ENCODE data around the gene TNFAIP8. TPM values are rescaled to one million over a fixed set of nuclear protein-coding genes. Genes with fewer than 3 reads are reported as not detected.

The TNFAIP8 gene
- total and polyA plus RNA-seq, 2 donors (not counting 1 experiment from before 2014, with no cell fraction given), result 67.3 to 109 TPM

DNA sequence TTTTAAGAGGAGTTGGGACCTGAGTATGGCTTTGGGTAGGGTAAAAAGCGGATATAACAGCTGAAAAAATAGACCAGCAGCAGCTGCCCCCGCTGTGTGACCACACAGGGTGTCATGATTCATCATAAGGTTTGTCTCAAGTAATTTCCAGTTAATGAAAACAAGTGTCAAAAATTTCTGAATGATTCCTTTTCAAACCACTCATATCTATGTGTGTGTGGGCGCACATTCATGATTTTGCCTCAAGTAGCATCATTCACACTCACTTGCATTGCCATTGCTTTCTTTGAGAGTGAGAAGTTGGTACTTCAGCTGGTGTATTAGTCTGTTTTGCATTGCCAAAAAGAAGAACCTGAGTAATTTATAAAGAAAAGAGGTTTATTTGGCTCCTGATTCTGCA lies 12.1 kb upstream of the TNFAIP8 start:
- Mint-ChIP-seq H3K27ac (peak overlapping the region; percentile 95), H3K4me3 (peak overlapping the region; percentile 50), H3K4me1 (peaks cover 94% of the 10 kb centered on the region), H3K27me3 (no peaks in the 10 kb centered on the region), H3K9me3 (ENCODE audit: insufficient read depth) (no peaks in the 10 kb centered on the region)
- no peak overlapping the region for H2AFZ ChIP-seq (ENCODE audit: insufficient read depth, low read depth, low read length, poor library complexity, severe bottlenecking)
- H3K27me3 ChIP-seq (replicated peaks in 1 of 4; ENCODE audit: control extremely low read depth in 1 of 4, control insufficient read depth in 3 of 4, insufficient read depth in 4 of 4, low read length in 3 of 4), result no peaks in the 10 kb centered on the region
- 0% methylated on average over 1 of the region's 3 CpGs for WGBS (ENCODE audit: insufficient coverage)
- peak overlapping the region; percentile 75 for H3K4me2 ChIP-seq (replicated peaks; ENCODE audit: low read depth, low read length, poor library complexity, severe bottlenecking)
- POLR2A ChIA-PET, result interaction anchor here (0.6 to 2.8 kb wide), 7 partner anchors 9 to 325 kb away, joined by 3 to 14 read pairs (median 3); partner anchors contain the start of genes DMXL1 and TNFAIP8
- peak overlapping the region; percentile 7 for H3K9ac ChIP-seq (ENCODE audit: low read length)
- H3K79me2 ChIP-seq (ENCODE audit: control insufficient read depth, insufficient read depth, low read length), result peaks cover 89% of the 10 kb centered on the region
- peak overlapping the region; percentile 87 to 91 for H3K27ac ChIP-seq (ENCODE audit: low read length in 2 of 2)
- H3K36me3 ChIP-seq (replicated peaks in 1 of 2; ENCODE audit: control extremely low read depth in 1 of 2, control insufficient read depth in 1 of 2, extremely low read depth in 1 of 2, insufficient read depth in 2 of 2, low read length in 1 of 2), result peaks cover 0 to 13% of the 10 kb centered on the region in 2 experiments
- H3K4me1 ChIP-seq (ENCODE audit: control insufficient read depth in 2 of 2, insufficient read depth in 2 of 2, low read length in 2 of 2), result peaks cover 95% of the 10 kb centered on the region in 2 donors
- no peak overlapping the region for H3K4me3 ChIP-seq (ENCODE audit: control extremely low read depth in 1 of 5, extremely low read depth in 1 of 5, insufficient read depth in 1 of 5, low read depth in 2 of 5, low read length in 4 of 5)
- TF ChIP-seq EZH2 (IDR thresholded peaks at IDR 0.05; ENCODE audit: borderline replicate concordance, insufficient read depth, low read depth, low read length, poor library complexity, severe bottlenecking), result no peak
- TF ChIP-seq, protein P1, sequence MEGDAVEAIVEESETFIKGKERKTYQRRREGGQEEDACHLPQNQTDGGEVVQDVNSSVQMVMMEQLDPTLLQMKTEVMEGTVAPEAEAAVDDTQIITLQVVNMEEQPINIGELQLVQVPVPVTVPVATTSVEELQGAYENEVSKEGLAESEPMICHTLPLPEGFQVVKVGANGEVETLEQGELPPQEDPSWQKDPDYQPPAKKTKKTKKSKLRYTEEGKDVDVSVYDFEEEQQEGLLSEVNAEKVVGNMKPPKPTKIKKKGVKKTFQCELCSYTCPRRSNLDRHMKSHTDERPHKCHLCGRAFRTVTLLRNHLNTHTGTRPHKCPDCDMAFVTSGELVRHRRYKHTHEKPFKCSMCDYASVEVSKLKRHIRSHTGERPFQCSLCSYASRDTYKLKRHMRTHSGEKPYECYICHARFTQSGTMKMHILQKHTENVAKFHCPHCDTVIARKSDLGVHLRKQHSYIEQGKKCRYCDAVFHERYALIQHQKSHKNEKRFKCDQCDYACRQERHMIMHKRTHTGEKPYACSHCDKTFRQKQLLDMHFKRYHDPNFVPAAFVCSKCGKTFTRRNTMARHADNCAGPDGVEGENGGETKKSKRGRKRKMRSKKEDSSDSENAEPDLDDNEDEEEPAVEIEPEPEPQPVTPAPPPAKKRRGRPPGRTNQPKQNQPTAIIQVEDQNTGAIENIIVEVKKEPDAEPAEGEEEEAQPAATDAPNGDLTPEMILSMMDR (IDR thresholded peaks at IDR 0.05), result no peak
- ATAC-seq (ENCODE audit: low read depth) (peak; percentile 10), DNase-seq (no peak)
- CTCF ChIA-PET, result interaction anchor here (0.7 to 20.0 kb wide), 7 partner anchors 16 to 356 kb away, joined by 3 to 209 read pairs (median 6); partner anchors contain the start of genes DTWD2 and TNFAIP8
- H4K20me1 ChIP-seq (ENCODE audit: control insufficient read depth, insufficient read depth, low read length, poor library complexity, severe bottlenecking), result peaks cover 16% of the 10 kb centered on the region
- intact Hi-C loops (cut with micrococcal nuclease), result loop anchor here (5.0 kb wide), 3 partner anchors 36 to 356 kb away; partner anchors contain the start of genes DMXL1 and DTWD2
- peaks cover 0 to 10% (median 0%) of the 10 kb centered on the region in 3 donors for H3K9me3 ChIP-seq (ENCODE audit: control extremely low read depth in 1 of 3, control insufficient read depth in 2 of 3, insufficient read depth in 1 of 3, low read length in 2 of 3)

DNA sequence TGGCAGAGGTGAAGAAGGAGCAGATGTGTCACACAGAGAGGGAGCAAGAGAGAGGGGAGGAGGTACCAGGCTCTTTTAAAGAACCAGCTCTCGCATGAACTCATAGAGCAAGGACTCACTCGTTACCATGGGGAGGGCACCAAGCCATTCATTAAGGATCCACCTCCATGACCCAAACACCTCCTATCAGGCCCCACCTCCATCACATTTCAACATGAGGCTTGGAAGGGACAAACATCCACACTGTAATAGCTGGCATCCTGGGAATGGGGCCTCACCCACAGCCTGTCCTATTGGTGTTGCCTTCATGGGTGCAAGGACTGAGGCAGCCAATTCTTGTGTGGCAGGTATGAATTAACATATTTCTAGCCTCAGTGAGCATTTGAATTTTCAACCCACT lies 11.6 kb upstream of the TNFAIP8 start:
- H3K9me3 Mint-ChIP-seq (ENCODE audit: insufficient read depth), result no peaks in the 10 kb centered on the region
- Histone ChIP-seq H3K4me2 (replicated peaks; ENCODE audit: low read depth, low read length, poor library complexity, severe bottlenecking) (peak overlapping the region; percentile 75), H3K4me1 (ENCODE audit: control insufficient read depth in 2 of 2, insufficient read depth in 2 of 2, low read length in 2 of 2) (peaks cover 95% of the 10 kb centered on the region in 2 donors), H3K9ac (ENCODE audit: low read length) (peak overlapping the region; percentile 7), H3K36me3 (replicated peaks in 1 of 2; ENCODE audit: control extremely low read depth in 1 of 2, control insufficient read depth in 1 of 2, extremely low read depth in 1 of 2, insufficient read depth in 2 of 2, low read length in 1 of 2) (peaks cover 0 to 13% of the 10 kb centered on the region in 2 experiments), H2AFZ (ENCODE audit: insufficient read depth, low read depth, low read length, poor library complexity, severe bottlenecking) (no peak overlapping the region), H4K20me1 (ENCODE audit: control insufficient read depth, insufficient read depth, low read length, poor library complexity, severe bottlenecking) (peaks cover 16% of the 10 kb centered on the region), H3K4me3 (ENCODE audit: control extremely low read depth in 1 of 5, extremely low read depth in 1 of 5, insufficient read depth in 1 of 5, low read depth in 2 of 5, low read length in 4 of 5) (peak overlapping the region in 1 of 5 experiments; percentile 9), H3K27me3 (replicated peaks in 1 of 4; ENCODE audit: control extremely low read depth in 1 of 4, control insufficient read depth in 3 of 4, insufficient read depth in 4 of 4, low read length in 3 of 4) (no peaks in the 10 kb centered on the region), H3K79me2 (ENCODE audit: control insufficient read depth, insufficient read depth, low read length) (peaks cover 89% of the 10 kb centered on the region), H3K27ac (ENCODE audit: low read length in 2 of 2) (peak overlapping the region; percentile 87 to 91), H3K9me3 (ENCODE audit: control extremely low read depth in 1 of 3, control insufficient read depth in 2 of 3, insufficient read depth in 1 of 3, low read length in 2 of 3) (peaks cover 0 to 10% (median 0%) of the 10 kb centered on the region in 3 donors)
- peaks cover 94% of the 10 kb centered on the region for H3K4me1 Mint-ChIP-seq
- intact Hi-C loops (cut with micrococcal nuclease), result loop anchor here (5.0 kb wide), 3 partner anchors 37 to 357 kb away; partner anchors contain the start of genes DMXL1 and DTWD2
- POLR2A ChIA-PET, result interaction anchor here (0.8 to 2.8 kb wide), 6 partner anchors 9 to 273 kb away, joined by 3 to 14 read pairs (median 3); partner anchors contain the start of genes DMXL1 and TNFAIP8
- TF ChIP-seq, protein P1 (IDR thresholded peaks at IDR 0.05), result no peak
- TF ChIP-seq EZH2 (IDR thresholded peaks at IDR 0.05; ENCODE audit: borderline replicate concordance, insufficient read depth, low read depth, low read length, poor library complexity, severe bottlenecking), result no peak
- DNase-seq, result no peak
- peak overlapping the region; percentile 50 for H3K4me3 Mint-ChIP-seq
- no peak for ATAC-seq (ENCODE audit: low read depth)
- no peaks in the 10 kb centered on the region for H3K27me3 Mint-ChIP-seq
- H3K27ac Mint-ChIP-seq, result peak overlapping the region; percentile 95
- no CpG with 5 or more reads among the region's 2 CpGs for WGBS (ENCODE audit: insufficient coverage)
- CTCF ChIA-PET, result interaction anchor here (0.7 to 20.0 kb wide), 7 partner anchors 16 to 356 kb away, joined by 3 to 209 read pairs (median 6); partner anchors contain the start of genes DTWD2 and TNFAIP8
